ENCODE data around the gene ARHGAP31. TPM values are rescaled to one million over a fixed set of nuclear protein-coding genes. Genes with fewer than 3 reads are reported as not detected.
A peak's percentile ranks its signal among the peaks of the same experiment; 100 is the strongest.

ARHGAP31 gene
- total RNA-seq, 1 donor from 2014 or later: 6.3 TPM

DNA sequence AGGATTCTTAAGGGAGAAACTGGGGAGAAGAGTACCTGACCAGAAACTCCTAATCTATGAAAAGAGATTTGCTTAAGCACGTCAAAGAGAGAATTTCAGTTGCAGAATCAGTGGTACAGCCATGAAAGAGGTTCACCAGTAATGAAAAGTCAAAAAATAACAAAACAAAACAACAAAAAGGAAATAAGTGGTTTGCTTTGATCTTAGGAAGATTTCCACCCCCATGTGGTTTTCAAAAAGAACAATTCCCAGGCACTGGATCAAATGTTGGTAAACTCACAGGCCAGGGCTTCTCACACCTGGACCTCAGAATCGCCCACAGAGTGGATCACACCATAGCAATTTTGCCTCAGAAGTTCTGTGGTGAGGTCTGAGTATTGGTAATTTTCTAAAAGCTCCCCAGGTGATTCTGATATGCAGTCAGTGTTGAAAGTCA is 101.8 kb downstream of the ARHGAP31 start:
- H3K36me3 Mint-ChIP-seq (ENCODE audit: low read depth): no peaks in the 10 kb centered on the region
- no peaks in the 10 kb centered on the region for H3K27me3 Mint-ChIP-seq (ENCODE audit: low read depth)
- H3K4me1 Mint-ChIP-seq: no peaks in the 10 kb centered on the region
- H3K27ac Mint-ChIP-seq (ENCODE audit: unreplicated experiment): no peak overlapping the region
- TF ChIP-seq, protein P1, sequence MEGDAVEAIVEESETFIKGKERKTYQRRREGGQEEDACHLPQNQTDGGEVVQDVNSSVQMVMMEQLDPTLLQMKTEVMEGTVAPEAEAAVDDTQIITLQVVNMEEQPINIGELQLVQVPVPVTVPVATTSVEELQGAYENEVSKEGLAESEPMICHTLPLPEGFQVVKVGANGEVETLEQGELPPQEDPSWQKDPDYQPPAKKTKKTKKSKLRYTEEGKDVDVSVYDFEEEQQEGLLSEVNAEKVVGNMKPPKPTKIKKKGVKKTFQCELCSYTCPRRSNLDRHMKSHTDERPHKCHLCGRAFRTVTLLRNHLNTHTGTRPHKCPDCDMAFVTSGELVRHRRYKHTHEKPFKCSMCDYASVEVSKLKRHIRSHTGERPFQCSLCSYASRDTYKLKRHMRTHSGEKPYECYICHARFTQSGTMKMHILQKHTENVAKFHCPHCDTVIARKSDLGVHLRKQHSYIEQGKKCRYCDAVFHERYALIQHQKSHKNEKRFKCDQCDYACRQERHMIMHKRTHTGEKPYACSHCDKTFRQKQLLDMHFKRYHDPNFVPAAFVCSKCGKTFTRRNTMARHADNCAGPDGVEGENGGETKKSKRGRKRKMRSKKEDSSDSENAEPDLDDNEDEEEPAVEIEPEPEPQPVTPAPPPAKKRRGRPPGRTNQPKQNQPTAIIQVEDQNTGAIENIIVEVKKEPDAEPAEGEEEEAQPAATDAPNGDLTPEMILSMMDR (conservative IDR thresholded peaks at IDR 0.05): no peak
- H3K9me3 Mint-ChIP-seq: no peaks in the 10 kb centered on the region
- no peak for DNase-seq (ENCODE audit: low read depth, low spot score)
- H3K4me3 Mint-ChIP-seq: no peak overlapping the region

GRCh38 chr3:119396870-119397269 is 102.7 kb downstream of the ARHGAP31 start:
- H3K27me3 Mint-ChIP-seq (ENCODE audit: low read depth): no peaks in the 10 kb centered on the region
- no peaks in the 10 kb centered on the region for H3K36me3 Mint-ChIP-seq (ENCODE audit: low read depth)
- H3K4me1 Mint-ChIP-seq: peaks cover 6% of the 10 kb centered on the region
- TF ChIP-seq, protein P1 (conservative IDR thresholded peaks at IDR 0.05): no peak
- H3K4me3 Mint-ChIP-seq: no peak overlapping the region
- no peaks in the 10 kb centered on the region for H3K9me3 Mint-ChIP-seq
- H3K27ac Mint-ChIP-seq (ENCODE audit: unreplicated experiment): no peak overlapping the region
- DNase-seq (ENCODE audit: low read depth, low spot score): no peak

DNA sequence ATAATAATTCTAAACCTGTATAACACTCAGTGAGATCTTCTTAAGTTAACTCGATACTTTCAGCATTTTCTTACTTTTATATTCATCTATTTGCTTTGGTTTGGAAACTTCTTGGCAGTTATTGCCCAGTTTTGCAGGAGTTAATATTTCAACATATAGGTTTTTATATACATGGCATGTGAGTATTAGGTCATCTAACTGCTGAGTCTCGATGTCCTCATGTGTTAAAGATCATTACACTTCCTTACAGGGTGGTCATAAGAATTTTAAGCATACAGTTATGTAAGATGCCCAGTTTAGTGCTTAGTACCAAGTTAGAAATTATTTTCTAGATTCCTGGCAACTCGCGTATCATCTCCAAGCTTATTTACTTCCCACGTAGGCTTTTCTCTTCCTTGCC is 106.3 kb downstream of the ARHGAP31 start:
- Mint-ChIP-seq H3K4me1 (peaks cover 9% of the 10 kb centered on the region), H3K4me3 (no peak overlapping the region), H3K27me3 (ENCODE audit: low read depth) (no peaks in the 10 kb centered on the region), H3K9me3 (no peaks in the 10 kb centered on the region), H3K27ac (ENCODE audit: unreplicated experiment) (no peak overlapping the region), H3K36me3 (ENCODE audit: low read depth) (no peaks in the 10 kb centered on the region)
- TF ChIP-seq, protein P1 (conservative IDR thresholded peaks at IDR 0.05): no peak
- DNase-seq (ENCODE audit: low read depth, low spot score): no peak

- TF ChIP-seq, protein P1 (conservative IDR thresholded peaks at IDR 0.05): no peak
- H3K4me3 Mint-ChIP-seq: no peak overlapping the region
- H3K27ac Mint-ChIP-seq (ENCODE audit: unreplicated experiment): no peak overlapping the region
- no peak for DNase-seq (ENCODE audit: low read depth, low spot score)
- no peaks in the 10 kb centered on the region for H3K27me3 Mint-ChIP-seq (ENCODE audit: low read depth)
- H3K9me3 Mint-ChIP-seq: no peaks in the 10 kb centered on the region
- H3K36me3 Mint-ChIP-seq (ENCODE audit: low read depth): no peaks in the 10 kb centered on the region
- peaks cover 9% of the 10 kb centered on the region for H3K4me1 Mint-ChIP-seq
Measured at GRCh38 chr3:119401069-119401468, 106.9 kb downstream of the ARHGAP31 start.

- no peaks in the 10 kb centered on the region for H3K27me3 Mint-ChIP-seq (ENCODE audit: low read depth)
- H3K4me3 Mint-ChIP-seq: no peak overlapping the region
- peak; percentile 7 for DNase-seq (ENCODE audit: low read depth, low spot score)
- no peaks in the 10 kb centered on the region for H3K36me3 Mint-ChIP-seq (ENCODE audit: low read depth)
- TF ChIP-seq, protein P1 (conservative IDR thresholded peaks at IDR 0.05): no peak
- H3K4me1 Mint-ChIP-seq: peaks cover 9% of the 10 kb centered on the region
- H3K9me3 Mint-ChIP-seq: no peaks in the 10 kb centered on the region
- no peak overlapping the region for H3K27ac Mint-ChIP-seq (ENCODE audit: unreplicated experiment)
Measured at GRCh38 chr3:119401503-119402440, 107.6 kb downstream of the ARHGAP31 start.
